HG03378 (cell line): ENCODE measurements around the gene CHI3L2.

Source experiments
- ATAC-seq: cut with Tn5 transposase; IDR thresholded peaks from one replicate; pipeline ENCODE4 v1.9.1; 2021; ENCODE audit warnings: mild to moderate bottlenecking, moderate library complexity; ENCODE audit not compliant: unreplicated experiment

Gene CHI3L2

GRCh38 chr1:111286912-111287311 lies 59.4 kb downstream of the CHI3L2 start:
- ATAC-seq: no peak

GRCh38 chr1:111289371-111289770 lies 61.9 kb downstream of the CHI3L2 start:
- ATAC-seq: no peak

GRCh38 chr1:111290104-111290503 lies 62.6 kb downstream of the CHI3L2 start:
- no peak for ATAC-seq

- no peak for ATAC-seq
Measured at GRCh38 chr1:111290630-111291029, 63.1 kb downstream of the CHI3L2 start, which contains the start of gene CHIA. CHIA (plus strand) TSS chr1:111290851; CDS start chr1:111310468, 19,617 bp downstream.
